GM18907 (cell line): ENCODE data around the gene UIMC1.
A peak's percentile ranks its signal among the peaks of the same experiment; 100 is the strongest.
"Not testable (repeated sequence)": the region's sequence is repeated elsewhere in the genome, so short reads cannot be mapped to it uniquely, and the experiment has no call there.

Source experiments
- ATAC-seq: cut with Tn5 transposase; IDR thresholded peaks from one replicate; pipeline ENCODE4 v1.9.1; 2021; ENCODE audit warnings: mild to moderate bottlenecking, moderate library complexity; ENCODE audit not compliant: unreplicated experiment

Gene UIMC1

GRCh38 chr5:177010153-177010552 lies 3.6 kb upstream of the UIMC1 start:
- no peak for ATAC-seq

- ATAC-seq = no peak
Measured at GRCh38 chr5:177008716-177009115, 2.1 kb upstream of the UIMC1 start.

DNA sequence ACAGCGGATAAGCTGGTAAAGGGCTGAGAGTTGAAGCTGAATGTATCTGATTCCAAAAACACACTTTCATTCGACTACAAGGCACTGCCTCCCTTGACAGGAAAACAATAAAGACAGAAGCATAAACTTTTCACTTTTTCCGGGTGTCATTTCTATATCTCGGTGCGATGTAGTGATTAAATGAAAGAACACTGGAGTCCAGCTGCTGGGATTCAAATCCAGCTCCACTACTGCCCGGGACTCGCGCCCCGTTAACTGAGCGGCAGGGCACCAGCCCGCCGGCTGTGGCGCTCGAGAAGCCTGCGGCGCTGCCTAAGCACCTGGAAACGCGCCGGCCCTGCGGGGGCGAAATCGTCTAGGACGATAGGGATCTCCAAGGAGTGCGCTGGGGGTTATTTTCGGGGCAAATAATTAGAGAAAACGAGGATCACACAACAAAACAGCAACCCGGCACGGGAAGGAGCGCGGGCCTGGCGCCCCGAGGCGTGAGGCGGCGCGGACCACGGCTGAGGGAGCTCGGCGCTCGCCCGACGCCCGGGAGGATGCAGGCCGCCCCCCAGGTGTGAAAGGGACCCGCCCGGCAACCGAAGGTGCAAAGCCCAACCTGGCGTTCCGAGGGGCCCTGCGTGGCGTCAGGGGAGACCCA lies 837 bp downstream of the UIMC1 start:
- peak; percentile 59 for ATAC-seq

DNA sequence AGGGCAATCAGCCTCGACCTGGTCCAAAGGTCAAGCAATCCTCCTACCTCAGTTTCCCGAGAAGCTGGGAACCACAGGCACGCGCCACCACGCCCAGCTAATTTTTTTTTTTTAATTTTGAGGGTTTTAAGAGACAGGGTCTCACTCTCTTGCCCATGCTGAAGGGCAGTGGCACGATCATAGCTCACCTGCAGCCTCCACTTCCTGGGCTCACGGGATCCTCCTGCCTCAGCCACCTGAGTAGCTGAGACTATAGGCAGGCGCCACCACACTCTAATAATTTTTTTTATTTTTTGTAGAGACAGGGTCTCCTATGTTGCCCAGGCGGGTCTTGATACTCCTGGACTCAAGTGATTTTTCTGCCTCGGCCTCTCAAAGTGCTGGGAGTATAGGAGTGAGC lies 1.6 kb downstream of the UIMC1 start:
- no peak for ATAC-seq

- no peak for ATAC-seq
Measured at GRCh38 chr5:177003649-177004048, 2.9 kb downstream of the UIMC1 start.

GRCh38 chr5:176999526-176999925 lies 7.1 kb downstream of the UIMC1 start:
- ATAC-seq = not testable (repeated sequence)

- no peak for ATAC-seq
Measured at GRCh38 chr5:176998828-176999227, 7.8 kb downstream of the UIMC1 start.

- no peak for ATAC-seq
Measured at GRCh38 chr5:176996780-176997179, 9.8 kb downstream of the UIMC1 start.

DNA sequence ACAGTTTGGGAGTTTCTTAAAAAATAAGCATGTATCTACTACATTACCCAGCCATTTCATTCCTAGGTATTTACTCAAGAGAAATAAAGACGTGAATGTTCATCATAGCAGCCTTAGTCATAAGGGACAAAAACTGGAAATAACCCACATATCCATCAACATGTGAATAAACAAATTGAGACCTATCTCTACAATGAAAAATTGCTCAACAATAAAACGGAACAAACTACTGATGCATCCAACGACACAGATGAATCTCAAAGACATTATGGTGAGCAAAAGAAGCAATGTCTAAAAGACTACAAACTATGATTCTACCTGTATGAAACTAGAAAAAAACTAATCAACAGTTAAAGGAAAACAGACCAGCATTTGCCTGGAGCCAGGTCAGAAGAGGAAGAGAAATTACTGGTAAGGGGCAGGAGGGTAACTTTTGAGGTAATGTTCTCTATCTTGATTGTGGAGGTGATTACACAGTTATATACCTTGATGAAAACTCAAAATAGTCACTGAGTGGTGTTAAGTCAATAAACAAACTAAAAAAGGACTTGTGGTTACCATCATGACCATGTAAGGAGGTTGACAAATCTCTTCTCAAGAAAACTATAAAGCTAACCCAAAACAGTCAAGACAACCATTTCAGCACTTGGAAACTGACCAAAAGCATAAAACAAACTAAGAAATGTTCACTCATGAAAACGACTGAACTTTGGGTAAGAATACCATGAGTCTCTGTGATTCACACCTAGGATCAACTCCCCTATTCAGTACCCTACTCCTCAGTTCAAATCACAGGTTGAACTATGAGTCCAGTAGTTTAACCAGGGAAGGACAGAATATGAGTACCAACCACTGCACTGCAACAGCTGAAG lies 10.4 kb downstream of the UIMC1 start:
- ATAC-seq = peak; percentile 48

DNA sequence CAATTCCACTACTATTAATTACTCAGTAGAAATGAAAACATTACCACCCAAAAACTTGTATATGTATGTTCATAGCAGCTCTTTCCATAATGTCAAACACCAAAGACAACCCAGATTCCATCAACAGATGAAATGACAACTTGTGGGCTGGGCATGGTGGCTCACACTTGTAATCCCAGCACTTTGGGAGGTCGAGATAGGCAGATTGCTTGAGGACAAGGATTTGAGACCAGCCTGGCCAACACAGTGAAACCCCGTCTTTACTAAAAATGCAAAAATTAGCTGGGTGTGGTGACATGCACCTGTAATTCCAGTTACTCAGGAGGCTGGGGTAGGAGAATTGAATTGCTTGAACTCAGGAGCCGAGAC lies 11.5 kb downstream of the UIMC1 start:
- no peak for ATAC-seq

- ATAC-seq = peak; percentile 49
Measured at GRCh38 chr5:176994460-176995121, 12.0 kb downstream of the UIMC1 start.

- ATAC-seq = not testable (repeated sequence)
Measured at GRCh38 chr5:176993081-176993480, 13.5 kb downstream of the UIMC1 start.

DNA sequence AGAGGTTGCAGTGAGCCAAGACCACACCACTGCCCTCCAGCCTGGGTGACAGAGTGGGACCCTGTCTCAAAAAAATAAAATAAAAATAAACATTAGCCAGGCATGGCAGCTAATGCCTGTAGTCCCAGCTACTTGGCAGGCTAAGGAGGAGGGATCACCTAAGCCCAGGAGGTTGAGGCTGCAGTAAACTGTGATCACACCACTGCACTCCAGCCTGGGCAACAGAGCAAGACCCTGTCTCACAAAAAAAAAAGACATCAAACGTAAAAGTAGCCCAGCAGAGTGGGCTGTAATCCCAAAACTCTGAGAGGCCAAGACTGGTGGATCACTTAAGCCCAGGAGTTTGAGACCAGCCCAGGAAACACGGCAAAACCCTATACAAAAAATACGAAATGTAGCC lies 19.0 kb downstream of the UIMC1 start:
- no peak for ATAC-seq

DNA sequence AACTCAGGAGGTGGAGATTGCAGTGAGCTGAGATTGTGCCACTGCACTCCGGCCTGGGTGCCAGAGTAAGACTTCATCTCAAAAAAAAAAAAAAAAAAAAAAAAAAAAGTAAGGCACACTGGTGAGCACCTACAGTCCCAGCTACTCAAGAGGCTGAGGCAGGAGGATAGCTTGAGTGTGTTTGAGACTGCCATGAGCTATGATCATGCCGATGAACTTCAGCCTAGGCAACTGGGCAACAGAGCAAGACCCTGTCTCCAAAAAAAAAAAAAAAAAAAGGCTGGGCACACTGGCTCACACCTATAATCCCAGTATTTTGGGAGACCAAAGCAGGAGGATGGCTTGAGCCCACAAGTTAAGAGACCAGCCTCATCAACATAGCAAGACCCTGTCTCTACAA lies 20.3 kb downstream of the UIMC1 start:
- no peak for ATAC-seq

DNA sequence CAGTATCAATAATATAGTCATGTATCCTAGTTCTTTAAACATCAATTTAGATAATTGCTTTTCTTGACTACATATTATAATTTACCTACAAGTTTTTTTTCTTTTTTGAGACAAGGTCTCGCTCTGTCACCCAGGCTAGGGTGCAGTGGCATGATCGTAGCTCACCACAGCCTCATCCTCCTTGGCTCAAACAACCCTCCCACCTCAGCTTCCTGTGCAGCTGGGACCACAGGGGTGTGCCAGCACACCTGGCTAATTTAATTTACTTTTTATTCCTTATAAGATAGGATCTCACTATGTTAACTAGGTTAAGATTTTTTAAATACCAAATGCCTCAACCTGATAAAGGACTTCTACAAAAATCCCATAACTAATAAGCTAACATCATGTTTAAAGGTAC lies 21.1 kb downstream of the UIMC1 start:
- peak; percentile 84 for ATAC-seq

DNA sequence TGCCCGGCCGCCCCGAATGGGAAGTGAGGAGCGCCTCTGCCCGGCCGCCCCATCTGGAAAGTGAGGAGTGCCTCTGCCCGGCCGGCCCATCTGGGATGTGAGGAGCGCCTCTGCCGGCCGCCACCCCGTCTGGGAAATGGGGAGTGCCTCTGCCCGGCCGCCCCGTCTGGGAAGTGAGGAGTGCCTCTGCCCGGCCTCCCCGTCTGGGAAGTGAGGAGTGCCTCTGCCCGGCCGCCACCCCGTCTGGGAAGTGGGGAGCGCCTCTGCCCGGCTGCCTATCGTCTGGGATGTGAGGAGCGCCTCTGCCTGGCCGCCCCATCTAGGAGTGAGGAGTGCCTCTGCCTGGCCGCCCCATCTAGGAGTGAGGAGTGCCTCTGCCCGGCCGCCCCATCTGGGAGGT lies 22.4 kb downstream of the UIMC1 start:
- ATAC-seq = not testable (repeated sequence)

DNA sequence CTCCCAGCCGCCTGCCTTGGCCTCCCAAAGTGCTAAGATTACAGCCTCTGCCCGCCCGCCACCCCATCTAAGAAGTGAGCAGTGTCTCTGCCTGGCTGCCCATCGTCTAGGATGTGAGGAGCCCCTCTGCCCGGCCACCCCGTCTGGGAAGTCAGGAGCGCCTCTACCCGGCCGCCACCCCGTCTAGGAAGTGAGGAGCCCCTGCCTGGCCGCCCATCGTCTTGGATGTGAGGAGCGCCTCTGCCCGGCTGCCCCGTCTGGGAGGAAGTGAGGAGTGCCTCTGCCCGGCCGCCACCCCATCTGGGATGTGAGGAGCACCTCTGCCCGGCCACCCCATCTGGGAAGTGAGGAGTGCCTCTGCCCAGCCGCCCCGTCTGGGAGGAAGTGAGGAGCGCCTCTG lies 23.0 kb downstream of the UIMC1 start:
- not testable (repeated sequence) for ATAC-seq

- not testable (repeated sequence) for ATAC-seq
Measured at GRCh38 chr5:176983112-176983511, 23.5 kb downstream of the UIMC1 start.

DNA sequence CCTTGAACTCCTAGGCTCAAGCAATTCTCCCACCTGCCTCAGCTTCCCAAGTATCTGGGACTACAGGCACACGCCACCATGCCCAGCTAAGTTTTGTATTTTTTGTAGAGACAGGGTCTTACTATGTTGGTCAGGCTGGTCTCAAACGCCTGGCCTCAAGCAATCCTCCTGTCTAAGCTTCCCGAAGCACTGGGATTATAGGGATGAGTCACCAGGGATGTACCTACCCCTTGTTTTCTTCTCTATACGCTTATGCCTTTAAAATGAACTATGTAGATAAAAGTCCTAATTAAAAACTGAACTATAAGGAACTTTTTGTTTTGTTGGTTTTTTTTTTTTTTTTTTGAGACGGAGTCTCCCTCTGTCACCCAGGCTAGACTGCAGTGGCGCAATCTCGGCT lies 25.8 kb downstream of the UIMC1 start:
- no peak for ATAC-seq

GRCh38 chr5:176979669-176980068 lies 26.9 kb downstream of the UIMC1 start:
- ATAC-seq = no peak

DNA sequence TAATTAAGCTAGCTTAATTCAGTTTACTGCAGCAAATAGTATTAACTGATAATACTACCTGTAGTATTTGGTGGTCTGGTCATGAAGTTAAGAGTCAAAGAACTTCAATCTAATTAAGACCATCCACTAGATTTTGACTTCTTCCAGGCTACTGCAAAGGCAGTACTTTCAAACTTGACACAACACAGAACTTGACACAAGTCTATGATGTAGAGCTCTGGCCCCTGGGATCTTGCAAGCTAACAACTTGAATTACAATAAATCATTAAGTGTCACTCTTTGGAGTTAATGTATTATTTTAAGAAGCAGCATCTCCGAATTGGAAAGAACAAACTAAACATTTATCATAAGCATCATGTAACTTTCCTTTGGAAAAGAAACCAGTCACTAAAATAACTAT lies 40.9 kb downstream of the UIMC1 start:
- no peak for ATAC-seq

- no peak for ATAC-seq
Measured at GRCh38 chr5:176959051-176959450, 47.5 kb downstream of the UIMC1 start.
